GM12872 (cell line): ENCODE measurements around the gene TDRD12.

ENCODE experiments used
- TF ChIP-seq, protein P1 (sequence below): IDR thresholded peaks from 3 replicates; pipeline ENCODE4 v1.5.1; 2011; ENCODE audit warnings: low read depth, mild to moderate bottlenecking, low read length, moderate library complexity; ENCODE audit not compliant: insufficient read depth

TDRD12 gene, protein sequence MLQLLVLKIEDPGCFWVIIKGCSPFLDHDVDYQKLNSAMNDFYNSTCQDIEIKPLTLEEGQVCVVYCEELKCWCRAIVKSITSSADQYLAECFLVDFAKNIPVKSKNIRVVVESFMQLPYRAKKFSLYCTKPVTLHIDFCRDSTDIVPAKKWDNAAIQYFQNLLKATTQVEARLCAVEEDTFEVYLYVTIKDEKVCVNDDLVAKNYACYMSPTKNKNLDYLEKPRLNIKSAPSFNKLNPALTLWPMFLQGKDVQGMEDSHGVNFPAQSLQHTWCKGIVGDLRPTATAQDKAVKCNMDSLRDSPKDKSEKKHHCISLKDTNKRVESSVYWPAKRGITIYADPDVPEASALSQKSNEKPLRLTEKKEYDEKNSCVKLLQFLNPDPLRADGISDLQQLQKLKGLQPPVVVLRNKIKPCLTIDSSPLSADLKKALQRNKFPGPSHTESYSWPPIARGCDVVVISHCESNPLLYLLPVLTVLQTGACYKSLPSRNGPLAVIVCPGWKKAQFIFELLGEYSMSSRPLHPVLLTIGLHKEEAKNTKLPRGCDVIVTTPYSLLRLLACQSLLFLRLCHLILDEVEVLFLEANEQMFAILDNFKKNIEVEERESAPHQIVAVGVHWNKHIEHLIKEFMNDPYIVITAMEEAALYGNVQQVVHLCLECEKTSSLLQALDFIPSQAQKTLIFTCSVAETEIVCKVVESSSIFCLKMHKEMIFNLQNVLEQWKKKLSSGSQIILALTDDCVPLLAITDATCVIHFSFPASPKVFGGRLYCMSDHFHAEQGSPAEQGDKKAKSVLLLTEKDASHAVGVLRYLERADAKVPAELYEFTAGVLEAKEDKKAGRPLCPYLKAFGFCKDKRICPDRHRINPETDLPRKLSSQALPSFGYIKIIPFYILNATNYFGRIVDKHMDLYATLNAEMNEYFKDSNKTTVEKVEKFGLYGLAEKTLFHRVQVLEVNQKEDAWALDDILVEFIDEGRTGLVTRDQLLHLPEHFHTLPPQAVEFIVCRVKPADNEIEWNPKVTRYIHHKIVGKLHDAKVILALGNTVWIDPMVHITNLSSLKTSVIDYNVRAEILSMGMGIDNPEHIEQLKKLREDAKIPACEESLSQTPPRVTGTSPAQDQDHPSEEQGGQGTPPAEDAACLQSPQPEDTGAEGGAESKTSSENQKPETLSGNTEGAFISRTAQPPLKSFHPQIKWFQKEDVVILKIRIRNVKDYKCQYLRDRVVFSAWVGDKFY (N-terminal part only)

GRCh38 chr19:32719611-32720059 is at the start of gene TDRD12:
TSS of gene TDRD12 (plus strand) at chr19:32719767. CDS start at chr19:32720073, 306 bp downstream.
- TF ChIP-seq, protein P1, sequence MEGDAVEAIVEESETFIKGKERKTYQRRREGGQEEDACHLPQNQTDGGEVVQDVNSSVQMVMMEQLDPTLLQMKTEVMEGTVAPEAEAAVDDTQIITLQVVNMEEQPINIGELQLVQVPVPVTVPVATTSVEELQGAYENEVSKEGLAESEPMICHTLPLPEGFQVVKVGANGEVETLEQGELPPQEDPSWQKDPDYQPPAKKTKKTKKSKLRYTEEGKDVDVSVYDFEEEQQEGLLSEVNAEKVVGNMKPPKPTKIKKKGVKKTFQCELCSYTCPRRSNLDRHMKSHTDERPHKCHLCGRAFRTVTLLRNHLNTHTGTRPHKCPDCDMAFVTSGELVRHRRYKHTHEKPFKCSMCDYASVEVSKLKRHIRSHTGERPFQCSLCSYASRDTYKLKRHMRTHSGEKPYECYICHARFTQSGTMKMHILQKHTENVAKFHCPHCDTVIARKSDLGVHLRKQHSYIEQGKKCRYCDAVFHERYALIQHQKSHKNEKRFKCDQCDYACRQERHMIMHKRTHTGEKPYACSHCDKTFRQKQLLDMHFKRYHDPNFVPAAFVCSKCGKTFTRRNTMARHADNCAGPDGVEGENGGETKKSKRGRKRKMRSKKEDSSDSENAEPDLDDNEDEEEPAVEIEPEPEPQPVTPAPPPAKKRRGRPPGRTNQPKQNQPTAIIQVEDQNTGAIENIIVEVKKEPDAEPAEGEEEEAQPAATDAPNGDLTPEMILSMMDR, result no peak

GRCh38 chr19:32671883-32672593 is 47.5 kb upstream of the TDRD12 start:
- TF ChIP-seq, protein P1, result no peak

- TF ChIP-seq, protein P1, result no peak
Measured at GRCh38 chr19:32672841-32673240, 46.7 kb upstream of the TDRD12 start.

DNA sequence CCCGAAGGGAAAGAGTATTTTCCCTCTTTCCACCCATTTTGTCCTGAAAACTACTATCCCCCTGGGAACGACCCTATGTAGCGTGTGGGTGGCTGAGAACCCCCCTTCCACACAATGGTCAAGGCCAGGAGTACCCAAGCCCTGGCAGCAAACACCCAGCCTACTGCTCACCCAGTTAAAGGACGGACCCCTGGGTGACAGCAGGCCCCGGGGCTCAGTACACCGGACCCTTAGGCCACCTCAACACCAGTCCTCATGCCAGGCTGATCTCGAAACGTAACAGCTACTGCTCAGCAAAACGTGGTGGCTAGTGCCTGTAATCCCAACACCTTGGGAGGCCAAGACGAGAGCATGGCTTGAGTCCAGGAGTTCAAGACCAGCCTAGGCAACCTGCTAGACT is 46.0 kb upstream of the TDRD12 start:
- TF ChIP-seq, protein P1, result no peak

DNA sequence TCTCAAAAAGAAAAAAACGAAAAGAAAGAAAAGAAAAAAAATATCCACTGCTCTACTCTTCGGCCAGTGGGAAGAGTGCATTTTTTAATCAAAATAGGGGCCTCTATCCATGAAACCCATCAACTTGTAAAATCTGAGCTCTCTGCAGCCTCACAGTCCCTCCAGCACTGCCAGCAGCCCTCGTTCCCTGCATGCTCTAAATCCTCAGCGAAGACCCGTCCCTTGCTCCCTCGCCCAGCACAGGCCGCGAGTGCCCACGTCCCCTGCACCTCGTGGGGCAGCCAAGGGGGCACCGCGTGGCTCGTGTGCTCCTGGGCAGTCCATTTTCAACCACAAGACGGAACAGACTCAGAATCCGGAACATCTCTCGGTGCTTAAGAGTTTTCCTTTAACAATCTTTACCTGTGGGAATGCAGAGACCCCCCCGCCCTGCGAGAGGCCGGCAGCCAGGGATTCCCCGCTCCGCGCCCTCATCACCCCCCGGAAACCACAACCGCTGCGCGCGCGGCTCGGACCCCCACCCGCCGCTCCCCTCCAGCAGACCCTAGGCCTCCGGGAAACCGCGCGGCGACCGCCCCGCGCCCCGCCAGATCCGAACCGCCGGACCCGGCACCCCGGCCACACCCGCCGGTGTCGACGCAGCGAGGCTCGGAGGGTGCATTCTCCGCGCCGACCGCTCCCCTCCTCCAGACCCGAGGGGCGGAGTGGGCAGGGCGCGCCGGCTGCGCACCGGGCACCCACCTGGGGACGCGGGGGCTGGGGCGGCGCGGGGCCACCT is 45.2 kb upstream of the TDRD12 start:
- TF ChIP-seq, protein P1, result no peak

DNA sequence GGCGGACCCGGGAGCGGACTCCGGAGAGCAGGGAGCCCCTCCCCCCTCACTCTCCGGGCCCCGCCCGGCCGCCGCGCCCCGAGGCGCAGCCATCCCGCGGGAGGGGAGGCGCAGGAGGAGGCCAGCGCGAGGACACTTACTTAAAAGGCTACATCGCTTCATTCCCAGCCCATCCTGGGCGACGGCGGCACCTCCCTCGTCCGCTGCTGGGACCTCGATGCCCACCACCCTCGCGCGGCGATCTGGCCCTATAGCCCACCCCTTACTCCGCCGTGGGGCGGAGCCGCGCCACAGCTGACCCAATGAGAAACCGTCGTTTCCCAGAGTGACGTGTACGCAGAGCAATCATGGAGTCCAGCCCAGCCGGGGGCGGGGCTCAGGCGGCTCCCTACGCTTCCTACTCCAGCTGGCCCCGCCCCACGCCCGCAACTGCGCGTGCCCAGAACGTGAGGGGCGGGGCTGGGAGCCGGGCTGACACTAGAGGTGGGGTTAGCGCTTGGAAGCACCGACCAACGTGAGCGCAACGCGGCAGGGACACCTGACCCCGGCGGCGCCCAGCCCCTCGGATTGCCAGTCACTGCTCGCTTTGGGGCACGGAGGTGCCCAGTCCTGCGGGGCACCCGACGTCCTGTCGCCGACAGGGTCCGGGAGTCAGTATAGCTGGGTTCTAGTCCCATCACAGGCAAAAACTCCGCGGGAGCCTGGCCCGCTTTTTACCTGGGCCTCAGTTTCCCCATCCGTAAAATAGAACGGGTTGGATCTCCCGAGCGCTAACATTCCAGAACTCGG is 44.4 kb upstream of the TDRD12 start, which contains the start of gene ANKRD27:
Gene ANKRD27 (minus strand): TSS at position 250 of the 789 bp plus-strand sequence. CDS start 16,165 bp downstream, outside the sequence.
- TF ChIP-seq, protein P1, result no peak
